HL-60 (cell line): Measurements from ENCODE around the gene CDC37L1.
"Not testable (repeated sequence)": the region's sequence is repeated elsewhere in the genome, so short reads cannot be mapped to it uniquely, and the experiment has no call there.

Source experiments
- DNase-seq, 2 experiments: peaks; one replicate each; pipeline ENCODE4 v3.0.0-alpha.2; 2010 to 2020; ENCODE audit warnings: low read depth in 1 of 2, low spot score in 1 of 2
- H3K27ac ChIP-seq: fragments of 250-450 bp; sonication (Bioruptor Pico); replicated peaks from 2 replicates; pipeline ENCODE4 v1.5.1; 2020; ENCODE audit warnings: mild to moderate bottlenecking, moderate library complexity
- H3K27me3 ChIP-seq: fragments of 250-450 bp; sonication (Bioruptor Pico); 2 replicates; pipeline ENCODE4 v1.5.1; 2021; ENCODE audit warnings: mild to moderate bottlenecking, moderate library complexity; ENCODE audit not compliant: insufficient read depth, poor library complexity, severe bottlenecking
- H3K4me3 ChIP-seq: replicated peaks from 2 replicates; pipeline ENCODE4 v1.5.1; 2011; ENCODE audit warnings: mild to moderate bottlenecking, control low read depth, low read length; ENCODE audit not compliant: insufficient read depth
- CTCF ChIP-seq: IDR thresholded peaks from one replicate; pipeline ENCODE4 v1.5.1; 2011; ENCODE audit warnings: low read length, control low read depth, inconsistent platforms; ENCODE audit not compliant: insufficient read depth
- GABPA ChIP-seq: IDR thresholded peaks from 2 replicates; pipeline ENCODE4 v1.6.1; 2012; ENCODE audit warnings: low read depth
- POLR2AphosphoS5 ChIP-seq: IDR thresholded peaks from 2 replicates; pipeline ENCODE4 v1.6.1; 2012; ENCODE audit warnings: low read depth
- REST ChIP-seq: IDR thresholded peaks from 2 replicates; pipeline ENCODE4 v1.6.1; 2012; ENCODE audit warnings: low read depth; ENCODE audit not compliant: insufficient replicate concordance
- SPI1 ChIP-seq: IDR thresholded peaks from 2 replicates; pipeline ENCODE4 v1.6.1; 2012; ENCODE audit warnings: low read depth, mild to moderate bottlenecking, borderline replicate concordance

The CDC37L1 gene

GRCh38 chr9:4746278-4747030 lies 67.1 kb downstream of the CDC37L1 start:
- no peak for TF ChIP-seq POLR2AphosphoS5
- DNase-seq: no peak
- Histone ChIP-seq H3K4me3 (no peak overlapping the region), H3K27ac (no peak overlapping the region), H3K27me3 (no peaks in the 10 kb centered on the region)

DNA sequence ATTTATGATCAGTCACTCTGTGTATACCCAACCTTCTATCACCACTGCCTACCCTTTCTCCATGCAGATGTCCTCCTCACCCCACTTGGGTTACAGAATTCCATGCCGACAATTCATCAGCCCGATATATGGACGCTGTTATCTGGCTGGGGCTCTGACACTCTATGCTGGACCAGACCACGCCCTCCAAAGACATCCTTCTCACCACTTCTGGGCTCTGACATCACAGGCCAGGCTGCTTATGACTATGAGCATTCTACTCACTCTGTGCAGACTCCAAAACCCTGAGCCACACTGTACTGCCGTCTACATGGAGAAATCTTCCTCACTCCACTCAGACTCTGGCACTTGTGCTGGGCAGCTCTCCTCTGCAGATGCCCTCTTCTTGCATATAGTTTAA lies 69.2 kb downstream of the CDC37L1 start:
- Histone ChIP-seq H3K27ac (no peak overlapping the region), H3K4me3 (no peak overlapping the region), H3K27me3 (no peaks in the 10 kb centered on the region)
- TF ChIP-seq REST: no peak
- no peak for TF ChIP-seq CTCF
- TF ChIP-seq SPI1: no peak
- TF ChIP-seq POLR2AphosphoS5: no peak
- no peak for TF ChIP-seq GABPA
- no peak for DNase-seq

- no peak for TF ChIP-seq POLR2AphosphoS5
- peak; percentile 32 for TF ChIP-seq CTCF
- no peak overlapping the region for H3K27ac ChIP-seq
- no peak overlapping the region for H3K4me3 ChIP-seq
- no peaks in the 10 kb centered on the region for H3K27me3 ChIP-seq
- no peak for DNase-seq
These were observed 70.8 kb downstream of the CDC37L1 start for GRCh38 chr9:4750023-4750673.

- not testable (repeated sequence) for DNase-seq, H3K27me3 ChIP-seq, H3K4me3 ChIP-seq, H3K27ac ChIP-seq
These were observed 75.2 kb downstream of the CDC37L1 start for GRCh38 chr9:4754530-4754929.

DNA sequence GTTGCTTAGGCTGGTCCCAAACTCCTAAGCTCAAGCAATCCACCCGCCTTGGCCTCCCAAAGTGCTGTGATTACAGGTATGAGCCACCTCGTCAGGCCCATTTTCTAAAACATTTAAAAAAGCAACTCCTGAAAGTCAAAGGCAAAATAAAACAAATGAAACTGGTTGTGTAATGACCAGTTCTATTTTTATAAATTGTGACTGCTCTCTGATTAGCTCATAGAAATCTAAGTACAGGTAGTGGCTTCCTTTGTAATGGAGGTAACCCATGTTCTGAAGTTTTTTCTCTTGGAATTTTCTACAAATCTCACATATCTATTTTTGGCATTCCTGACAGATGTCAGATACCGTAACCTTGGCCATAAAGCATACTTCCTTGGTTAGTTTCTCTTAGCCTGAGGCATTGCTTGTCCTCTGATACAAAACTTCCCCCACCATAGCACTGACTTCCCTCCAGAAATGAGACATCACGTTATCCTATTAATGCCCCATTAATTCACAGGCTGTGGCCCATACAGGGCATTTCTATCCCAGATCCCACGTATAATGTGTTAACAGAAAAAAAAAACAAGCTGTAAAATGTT lies 75.7 kb downstream of the CDC37L1 start:
- no peak for DNase-seq
- TF ChIP-seq POLR2AphosphoS5 (no peak), REST (no peak), GABPA (no peak), CTCF (no peak), SPI1 (no peak)
- Histone ChIP-seq H3K4me3 (no peak overlapping the region), H3K27ac (no peak overlapping the region), H3K27me3 (no peaks in the 10 kb centered on the region)
